ENCODE data around the gene GFAP. TPM values are rescaled to one million over a fixed set of nuclear protein-coding genes. Genes with fewer than 3 reads are reported as not detected.

GFAP gene
- total RNA-seq, 1 donor from 2014 or later = not detected

GRCh38 chr17:44901411-44901921 is 13.8 kb downstream of the GFAP start:
- Histone ChIP-seq H3K79me2 (ENCODE audit: insufficient read depth, low read length) (peaks cover 28% of the 10 kb centered on the region), H3K4me3 (ENCODE audit: insufficient read depth, low read depth, low read length) (peak overlapping the region; percentile 27), H2AFZ (ENCODE audit: low read depth, low read length) (no peak overlapping the region), H3K4me2 (ENCODE audit: low read length) (peak overlapping the region; percentile 87), H3K27me3 (ENCODE audit: insufficient read depth, low read length) (no peaks in the 10 kb centered on the region), H3K9me3 (ENCODE audit: insufficient read depth, low read depth, low read length) (no peaks in the 10 kb centered on the region), H3K4me1 (ENCODE audit: insufficient read depth, low read length) (peaks cover 46% of the 10 kb centered on the region), H3K27ac (ENCODE audit: low read depth, low read length) (no peak overlapping the region), H3K36me3 (ENCODE audit: insufficient read depth, low read length) (no peaks in the 10 kb centered on the region), H4K20me1 (ENCODE audit: insufficient read depth, low read length) (no peaks in the 10 kb centered on the region), H3K9ac (ENCODE audit: low read length) (peak overlapping the region; percentile 6)
- peaks cover 9% of the 10 kb centered on the region for H3K36me3 Mint-ChIP-seq (ENCODE audit: low read depth, unreplicated experiment)
- peak overlapping the region; percentile 48 for H3K27ac Mint-ChIP-seq (ENCODE audit: unreplicated experiment)
- peaks cover 4% of the 10 kb centered on the region for H3K9me3 Mint-ChIP-seq (ENCODE audit: unreplicated experiment)
- DNase-seq (ENCODE audit: low read depth) = peak; percentile 64
- H3K4me1 Mint-ChIP-seq (ENCODE audit: low read depth, unreplicated experiment) = peaks cover 39% of the 10 kb centered on the region
- peak; percentile 55 for FAIRE-seq
- H3K27me3 Mint-ChIP-seq (ENCODE audit: low read depth, unreplicated experiment) = no peaks in the 10 kb centered on the region
- H3K4me3 Mint-ChIP-seq (ENCODE audit: unreplicated experiment) = peak overlapping the region; percentile 20
- TF ChIP-seq CTCF (IDR thresholded peaks at IDR 0.05; ENCODE audit: insufficient read depth, low read depth, low read length) (no peak), EZH2 (IDR thresholded peaks at IDR 0.05; ENCODE audit: insufficient read depth, low read length) (no peak)

- H3K4me1 ChIP-seq (ENCODE audit: insufficient read depth, low read length) = peaks cover 40% of the 10 kb centered on the region
- TF ChIP-seq CTCF (IDR thresholded peaks at IDR 0.05; ENCODE audit: insufficient read depth, low read depth, low read length) (no peak), EZH2 (IDR thresholded peaks at IDR 0.05; ENCODE audit: insufficient read depth, low read length) (no peak)
- peak overlapping the region; percentile 6 for H3K9ac ChIP-seq (ENCODE audit: low read length)
- Mint-ChIP-seq H3K36me3 (ENCODE audit: low read depth, unreplicated experiment) (peaks cover 8% of the 10 kb centered on the region), H3K27ac (ENCODE audit: unreplicated experiment) (peak overlapping the region; percentile 78), H3K27me3 (ENCODE audit: low read depth, unreplicated experiment) (no peaks in the 10 kb centered on the region), H3K9me3 (ENCODE audit: unreplicated experiment) (peaks cover 4% of the 10 kb centered on the region), H3K4me1 (ENCODE audit: low read depth, unreplicated experiment) (peaks cover 33% of the 10 kb centered on the region), H3K4me3 (ENCODE audit: unreplicated experiment) (peak overlapping the region; percentile 74)
- H3K27me3 ChIP-seq (ENCODE audit: insufficient read depth, low read length) = no peaks in the 10 kb centered on the region
- peak overlapping the region; percentile 27 for H3K4me3 ChIP-seq (ENCODE audit: insufficient read depth, low read depth, low read length)
- FAIRE-seq = no peak
- no peak overlapping the region for H3K27ac ChIP-seq (ENCODE audit: low read depth, low read length)
- H3K9me3 ChIP-seq (ENCODE audit: insufficient read depth, low read depth, low read length) = no peaks in the 10 kb centered on the region
- no peaks in the 10 kb centered on the region for H3K36me3 ChIP-seq (ENCODE audit: insufficient read depth, low read length)
- peak overlapping the region; percentile 87 for H3K4me2 ChIP-seq (ENCODE audit: low read length)
- H3K79me2 ChIP-seq (ENCODE audit: insufficient read depth, low read length) = peaks cover 33% of the 10 kb centered on the region
- H2AFZ ChIP-seq (ENCODE audit: low read depth, low read length) = no peak overlapping the region
- DNase-seq (ENCODE audit: low read depth) = peak; percentile 79
- H4K20me1 ChIP-seq (ENCODE audit: insufficient read depth, low read length) = peaks cover under 1% of the 10 kb centered on the region
Observed at GRCh38 chr17:44900894-44901293, 14.4 kb downstream of the GFAP start.

GRCh38 chr17:44899074-44899782 is 16.1 kb downstream of the GFAP start, which contains the start of gene EFTUD2:
Gene EFTUD2 (minus strand): TSS chr17:44899445. CDS start chr17:44894521, 4,924 bp downstream.
- H3K9me3 ChIP-seq (ENCODE audit: insufficient read depth, low read depth, low read length) = no peaks in the 10 kb centered on the region
- H3K36me3 Mint-ChIP-seq (ENCODE audit: low read depth, unreplicated experiment) = peaks cover 9% of the 10 kb centered on the region
- DNase-seq (ENCODE audit: low read depth) (peak; percentile 75), FAIRE-seq (no peak)
- H3K9ac ChIP-seq (ENCODE audit: low read length) = peak within 1 kb of the TSS; percentile 95
- H2AFZ ChIP-seq (ENCODE audit: low read depth, low read length) = peak within 1 kb of the TSS; percentile 95
- H3K36me3 ChIP-seq (ENCODE audit: insufficient read depth, low read length) = peaks cover 5% of the 10 kb centered on the region
- H3K27ac ChIP-seq (ENCODE audit: low read depth, low read length) = peak within 1 kb of the TSS; percentile 100
- no peaks in the 10 kb centered on the region for H3K9me3 Mint-ChIP-seq (ENCODE audit: unreplicated experiment)
- peaks cover 16% of the 10 kb centered on the region for H4K20me1 ChIP-seq (ENCODE audit: insufficient read depth, low read length)
- H3K27ac Mint-ChIP-seq (ENCODE audit: unreplicated experiment) = peak within 1 kb of the TSS; percentile 100
- H3K4me3 Mint-ChIP-seq (ENCODE audit: unreplicated experiment) = peak within 1 kb of the TSS; percentile 91
- H3K4me1 Mint-ChIP-seq (ENCODE audit: low read depth, unreplicated experiment) = peaks cover 25% of the 10 kb centered on the region
- peak within 1 kb of the TSS; percentile 85 for H3K4me3 ChIP-seq (ENCODE audit: insufficient read depth, low read depth, low read length)
- no peaks in the 10 kb centered on the region for H3K27me3 ChIP-seq (ENCODE audit: insufficient read depth, low read length)
- TF ChIP-seq CTCF (IDR thresholded peaks at IDR 0.05; ENCODE audit: insufficient read depth, low read depth, low read length) (no peak), EZH2 (IDR thresholded peaks at IDR 0.05; ENCODE audit: insufficient read depth, low read length) (no peak)
- H3K79me2 ChIP-seq (ENCODE audit: insufficient read depth, low read length) = peaks cover 49% of the 10 kb centered on the region
- H3K4me1 ChIP-seq (ENCODE audit: insufficient read depth, low read length) = peaks cover 32% of the 10 kb centered on the region
- peak within 1 kb of the TSS; percentile 87 for H3K4me2 ChIP-seq (ENCODE audit: low read length)
- no peaks in the 10 kb centered on the region for H3K27me3 Mint-ChIP-seq (ENCODE audit: low read depth, unreplicated experiment)

Data from astrocyte (in vitro differentiated cells and primary cell).